Measurements from ENCODE around the gene KLRC2. TPM values are rescaled to one million over a fixed set of nuclear protein-coding genes. Genes with fewer than 3 reads are reported as not detected.
A peak's percentile ranks its signal among the peaks of the same experiment; 100 is the strongest.
"Not testable (repeated sequence)": the region's sequence is repeated elsewhere in the genome, so short reads cannot be mapped to it uniquely, and the experiment has no call there.

The KLRC2 gene
- total RNA-seq, 1 experiment from 2014 or later = 5.2 TPM

DNA sequence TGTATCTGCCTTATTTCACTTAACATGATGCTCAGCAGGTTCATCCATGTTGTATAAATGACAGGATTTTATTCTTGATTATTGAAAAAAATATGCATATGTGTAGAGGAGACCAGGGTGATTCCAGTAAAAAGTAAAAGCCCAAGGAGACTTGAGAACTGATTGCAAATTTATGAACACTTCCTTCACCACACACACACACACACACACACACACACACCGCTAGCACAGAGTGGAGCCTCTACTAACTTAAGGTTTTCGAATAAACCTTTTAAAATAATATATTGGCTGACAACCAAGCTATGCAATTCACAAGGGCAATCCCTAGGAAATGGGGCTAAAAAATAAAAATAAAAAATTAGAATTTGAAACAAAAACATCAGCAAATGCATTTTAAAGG lies 37.6 kb downstream of the KLRC2 start:
- intact Hi-C loops (cut with micrococcal nuclease) = no loop called here
- H3K4me3 Mint-ChIP-seq (ENCODE audit: unreplicated experiment) = no peak overlapping the region
- no TSS peak for BruUV-seq (replicated peaks)
- no peaks in the 10 kb centered on the region for H3K27me3 Mint-ChIP-seq (ENCODE audit: insufficient read depth, unreplicated experiment)
- TF ChIP-seq, protein P1, sequence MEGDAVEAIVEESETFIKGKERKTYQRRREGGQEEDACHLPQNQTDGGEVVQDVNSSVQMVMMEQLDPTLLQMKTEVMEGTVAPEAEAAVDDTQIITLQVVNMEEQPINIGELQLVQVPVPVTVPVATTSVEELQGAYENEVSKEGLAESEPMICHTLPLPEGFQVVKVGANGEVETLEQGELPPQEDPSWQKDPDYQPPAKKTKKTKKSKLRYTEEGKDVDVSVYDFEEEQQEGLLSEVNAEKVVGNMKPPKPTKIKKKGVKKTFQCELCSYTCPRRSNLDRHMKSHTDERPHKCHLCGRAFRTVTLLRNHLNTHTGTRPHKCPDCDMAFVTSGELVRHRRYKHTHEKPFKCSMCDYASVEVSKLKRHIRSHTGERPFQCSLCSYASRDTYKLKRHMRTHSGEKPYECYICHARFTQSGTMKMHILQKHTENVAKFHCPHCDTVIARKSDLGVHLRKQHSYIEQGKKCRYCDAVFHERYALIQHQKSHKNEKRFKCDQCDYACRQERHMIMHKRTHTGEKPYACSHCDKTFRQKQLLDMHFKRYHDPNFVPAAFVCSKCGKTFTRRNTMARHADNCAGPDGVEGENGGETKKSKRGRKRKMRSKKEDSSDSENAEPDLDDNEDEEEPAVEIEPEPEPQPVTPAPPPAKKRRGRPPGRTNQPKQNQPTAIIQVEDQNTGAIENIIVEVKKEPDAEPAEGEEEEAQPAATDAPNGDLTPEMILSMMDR (IDR thresholded peaks at IDR 0.05; ENCODE audit: unreplicated experiment) = no peak
- H3K4me1 Mint-ChIP-seq (ENCODE audit: insufficient read depth, unreplicated experiment) = peaks cover 31% of the 10 kb centered on the region
- POLR2A ChIA-PET = interaction anchor here (0.6 to 1.9 kb wide), 5 partner anchors 11 to 67 kb away, joined by 3 to 9 read pairs (median 5); no protein-coding TSS in a partner anchor
- CTCF ChIA-PET = no interaction called here
- no peak for DNase-seq (ENCODE audit: unreplicated experiment)
- H3K27ac Mint-ChIP-seq (ENCODE audit: low read depth, unreplicated experiment) = no peak overlapping the region
- H3K9me3 Mint-ChIP-seq (ENCODE audit: unreplicated experiment) = no peaks in the 10 kb centered on the region
- H3K36me3 Mint-ChIP-seq (ENCODE audit: insufficient read depth, unreplicated experiment) = peaks cover 8% of the 10 kb centered on the region

GRCh38 chr12:10397296-10397695 lies 38.5 kb downstream of the KLRC2 start:
- ChIA-PET POLR2A (interaction anchor here (0.6 to 1.9 kb wide), 4 partner anchors 12 to 66 kb away, joined by 3 to 9 read pairs (median 4); no protein-coding TSS in a partner anchor), CTCF (interaction anchor here (0.9 kb wide), 1 partner anchor 16 kb away, joined by 5 read pairs; no protein-coding TSS in a partner anchor)
- no peak overlapping the region for H3K27ac Mint-ChIP-seq (ENCODE audit: low read depth, unreplicated experiment)
- H3K4me3 Mint-ChIP-seq (ENCODE audit: unreplicated experiment) = no peak overlapping the region
- no peaks in the 10 kb centered on the region for H3K27me3 Mint-ChIP-seq (ENCODE audit: insufficient read depth, unreplicated experiment)
- TF ChIP-seq, protein P1 (IDR thresholded peaks at IDR 0.05; ENCODE audit: unreplicated experiment) = no peak
- intact Hi-C loops (cut with micrococcal nuclease) = no loop called here
- DNase-seq (ENCODE audit: unreplicated experiment) = no peak
- peaks cover 8% of the 10 kb centered on the region for H3K36me3 Mint-ChIP-seq (ENCODE audit: insufficient read depth, unreplicated experiment)
- no TSS peak for BruUV-seq (replicated peaks)
- no peaks in the 10 kb centered on the region for H3K9me3 Mint-ChIP-seq (ENCODE audit: unreplicated experiment)
- H3K4me1 Mint-ChIP-seq (ENCODE audit: insufficient read depth, unreplicated experiment) = peaks cover 31% of the 10 kb centered on the region

- ChIA-PET CTCF (interaction anchor here (0.6 to 2.9 kb wide), 3 partner anchors 30 to 822 kb away, joined by 3 to 19 read pairs (median 3); no protein-coding TSS in a partner anchor), POLR2A (interaction anchor here (0.7 to 6.3 kb wide), 9 partner anchors 11 to 184 kb away, joined by 3 to 135 read pairs (median 5); partner anchors contain the start of gene GABARAPL1)
- intact Hi-C loops (cut with micrococcal nuclease); H3K9me3 Mint-ChIP-seq (ENCODE audit: unreplicated experiment); BruUV-seq (replicated peaks); H3K36me3 Mint-ChIP-seq (ENCODE audit: insufficient read depth, unreplicated experiment); DNase-seq (ENCODE audit: unreplicated experiment); H3K27me3 Mint-ChIP-seq (ENCODE audit: insufficient read depth, unreplicated experiment): not testable (repeated sequence)
- H3K27ac Mint-ChIP-seq (ENCODE audit: low read depth, unreplicated experiment) = peak overlapping the region; percentile 99
- H3K4me3 Mint-ChIP-seq (ENCODE audit: unreplicated experiment) = peak overlapping the region; percentile 68
- H3K4me1 Mint-ChIP-seq (ENCODE audit: insufficient read depth, unreplicated experiment) = peaks cover 31% of the 10 kb centered on the region
These were observed 39.6 kb downstream of the KLRC2 start for GRCh38 chr12:10396176-10396575.

- H3K9me3 Mint-ChIP-seq (ENCODE audit: unreplicated experiment) = no peaks in the 10 kb centered on the region
- H3K4me3 Mint-ChIP-seq (ENCODE audit: unreplicated experiment) = peak overlapping the region; percentile 68
- no peaks in the 10 kb centered on the region for H3K27me3 Mint-ChIP-seq (ENCODE audit: insufficient read depth, unreplicated experiment)
- peak; percentile 93 for DNase-seq (ENCODE audit: unreplicated experiment)
- H3K36me3 Mint-ChIP-seq (ENCODE audit: insufficient read depth, unreplicated experiment) = peaks cover 8% of the 10 kb centered on the region
- CTCF ChIA-PET = interaction anchor here (0.6 to 2.9 kb wide), 3 partner anchors 30 to 822 kb away, joined by 3 to 19 read pairs (median 3); no protein-coding TSS in a partner anchor
- peak overlapping the region; percentile 99 for H3K27ac Mint-ChIP-seq (ENCODE audit: low read depth, unreplicated experiment)
- intact Hi-C loops (cut with micrococcal nuclease) = loop anchor here (2.0 kb wide), 1 partner anchor 31 kb away; no protein-coding TSS in a partner anchor
- TF ChIP-seq, protein P1 (IDR thresholded peaks at IDR 0.05; ENCODE audit: unreplicated experiment) = no peak
- BruUV-seq (replicated peaks) = TSS peak; percentile 82
- peaks cover 31% of the 10 kb centered on the region for H3K4me1 Mint-ChIP-seq (ENCODE audit: insufficient read depth, unreplicated experiment)
- POLR2A ChIA-PET = interaction anchor here (1.0 to 6.3 kb wide), 7 partner anchors 10 to 183 kb away, joined by 3 to 135 read pairs (median 5); partner anchors contain the start of genes GABARAPL1 and KLRC3
These were observed 40.3 kb downstream of the KLRC2 start for GRCh38 chr12:10395390-10395998.

DNA sequence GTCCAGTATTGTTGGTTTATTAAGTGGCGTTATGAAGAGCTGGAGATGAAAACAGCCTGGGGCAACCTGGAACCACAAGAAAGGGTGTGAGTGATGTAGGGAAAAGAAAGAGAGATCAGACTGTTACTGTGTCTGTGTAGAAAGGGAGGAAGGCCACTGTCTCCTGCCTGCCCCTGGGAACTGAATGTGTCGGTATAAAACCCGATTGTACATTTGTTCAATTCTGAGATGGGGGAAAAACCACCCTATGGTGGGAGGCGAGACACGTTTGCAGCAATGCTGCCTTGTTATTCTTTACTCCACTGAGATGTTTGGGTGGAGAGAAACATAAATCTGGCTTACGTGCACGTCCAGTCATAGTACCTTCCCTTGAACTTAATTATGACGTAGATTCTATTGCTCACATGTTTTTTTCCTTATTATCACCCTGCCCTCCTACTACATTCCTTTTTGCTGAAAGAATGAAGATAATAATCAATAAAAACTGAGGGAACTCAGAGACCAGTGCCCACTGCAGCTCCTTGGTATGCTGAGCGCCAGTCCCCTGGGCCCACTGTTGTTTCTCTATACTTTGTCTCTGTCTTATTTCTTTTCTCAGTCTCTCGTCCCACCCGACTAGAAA lies 41.2 kb downstream of the KLRC2 start:
- ChIA-PET POLR2A (interaction anchor here (0.6 to 6.3 kb wide), 9 partner anchors 9 to 325 kb away, joined by 3 to 135 read pairs (median 11); partner anchors contain the start of genes GABARAPL1 and KLRC3), CTCF (interaction anchor here (2.9 kb wide), 1 partner anchor 29 kb away, joined by 19 read pairs; no protein-coding TSS in a partner anchor)
- H3K9me3 Mint-ChIP-seq (ENCODE audit: unreplicated experiment); H3K36me3 Mint-ChIP-seq (ENCODE audit: insufficient read depth, unreplicated experiment); BruUV-seq (replicated peaks); H3K4me3 Mint-ChIP-seq (ENCODE audit: unreplicated experiment); H3K27me3 Mint-ChIP-seq (ENCODE audit: insufficient read depth, unreplicated experiment): not testable (repeated sequence)
- peaks cover 26% of the 10 kb centered on the region for H3K4me1 Mint-ChIP-seq (ENCODE audit: insufficient read depth, unreplicated experiment)
- peak; percentile 67 for DNase-seq (ENCODE audit: unreplicated experiment)
- H3K27ac Mint-ChIP-seq (ENCODE audit: low read depth, unreplicated experiment) = peak overlapping the region; percentile 99
- intact Hi-C loops (cut with micrococcal nuclease) = loop anchor here (2.0 kb wide), 1 partner anchor 30 kb away; no protein-coding TSS in a partner anchor

Data from MCF 10A (cell line).